22Rv1 (cell line): ENCODE measurements around the gene STK38L.

Experiments used
- CTCF ChIP-seq: fragments of 450-650 bp; IDR thresholded peaks from 2 replicates; pipeline ENCODE4 v1.5.1; 2017; ENCODE audit warnings: mild to moderate bottlenecking
- ZFX ChIP-seq: fragments of 450-650 bp; IDR thresholded peaks from 2 replicates; pipeline ENCODE4 v1.6.1; 2017; ENCODE audit warnings: antibody characterized with exemption, borderline replicate concordance

DNA sequence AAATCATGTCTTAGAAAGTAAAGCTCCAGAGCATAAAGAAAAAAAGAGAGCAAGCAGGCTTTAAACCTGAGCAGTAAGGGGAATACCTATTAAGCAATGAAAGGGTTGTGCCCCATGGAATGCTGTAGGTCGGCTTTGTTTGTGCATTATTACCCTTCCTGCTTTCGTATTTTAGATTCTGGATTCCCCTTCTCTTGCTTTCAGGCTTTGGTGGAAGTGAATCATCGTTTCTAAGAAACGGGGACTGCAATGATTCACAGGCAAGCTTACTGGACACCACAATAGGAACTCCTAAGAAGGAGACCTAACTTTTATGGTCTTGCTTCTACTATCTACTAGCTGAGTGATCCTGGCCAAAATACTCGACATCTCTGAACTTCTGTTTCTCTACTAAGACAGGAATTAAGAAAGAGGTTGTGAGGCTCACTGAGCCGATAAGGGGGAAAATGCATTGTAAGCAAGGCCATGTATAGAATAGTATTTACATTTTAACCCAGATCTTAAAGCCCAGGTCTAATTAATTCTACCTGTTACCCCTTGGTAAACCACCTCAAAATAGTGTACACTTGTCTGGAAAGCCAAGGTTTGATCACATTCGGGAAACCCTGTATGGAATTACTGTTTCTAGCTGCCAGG, 87.3 kb downstream of the STK38L start:
- TF ChIP-seq CTCF: no peak
- no peak for TF ChIP-seq ZFX
